ENCODE measurements around the gene EGFR.
"Not testable (repeated sequence)": the region's sequence is repeated elsewhere in the genome, so short reads cannot be mapped to it uniquely, and the experiment has no call there.

EGFR gene

GRCh38 chr7:55147736-55148135, 128.9 kb downstream of the EGFR start:
- no peak for DNase-seq (ENCODE audit: low read depth)

DNA sequence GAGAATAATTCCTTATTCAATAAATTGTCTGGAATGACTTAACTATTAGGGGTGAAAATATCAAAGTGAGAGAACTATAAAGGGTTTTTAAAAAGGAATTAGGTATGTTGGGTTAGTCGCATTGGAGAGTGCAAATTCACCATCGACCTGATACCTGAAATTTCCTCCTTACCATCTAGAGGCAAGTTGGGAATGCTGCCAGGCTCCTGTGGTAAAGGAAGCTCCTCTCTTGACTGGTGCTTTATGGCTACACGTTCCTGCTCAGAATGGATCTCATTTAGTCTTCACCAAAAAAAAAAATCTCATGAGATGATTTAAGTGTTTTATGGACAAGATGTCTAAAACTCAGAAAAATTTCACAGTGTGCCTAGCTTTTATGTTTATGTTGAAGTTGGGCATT, 129.8 kb downstream of the EGFR start:
- no peak for DNase-seq (ENCODE audit: low read depth)

DNA sequence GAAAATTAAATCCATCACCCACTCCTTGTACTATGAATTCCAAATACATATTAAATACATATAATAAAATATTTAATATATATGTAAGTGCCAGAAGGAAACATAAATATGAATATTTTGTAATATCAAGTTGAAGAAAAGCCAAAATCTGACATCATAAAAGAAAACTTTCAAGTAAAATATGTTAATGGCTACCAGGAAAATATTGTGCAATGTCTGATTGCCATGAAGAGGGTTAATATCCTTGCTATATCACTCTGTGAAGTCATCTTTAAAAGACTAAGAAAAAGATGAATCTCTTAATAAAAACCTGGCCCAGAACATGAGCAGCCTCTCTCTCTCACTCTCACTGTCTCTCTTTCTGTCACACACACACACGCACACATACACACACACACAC, 130.2 kb downstream of the EGFR start:
- no peak for DNase-seq (ENCODE audit: low read depth)

- DNase-seq (ENCODE audit: low read depth): no peak
These were observed 131.3 kb downstream of the EGFR start for GRCh38 chr7:55150166-55150565.

- DNase-seq (ENCODE audit: low read depth): no peak
These were observed 132.1 kb downstream of the EGFR start for GRCh38 chr7:55150709-55151451.

- DNase-seq (ENCODE audit: low read depth): no peak
These were observed 133.7 kb downstream of the EGFR start for GRCh38 chr7:55152516-55152915.

DNA sequence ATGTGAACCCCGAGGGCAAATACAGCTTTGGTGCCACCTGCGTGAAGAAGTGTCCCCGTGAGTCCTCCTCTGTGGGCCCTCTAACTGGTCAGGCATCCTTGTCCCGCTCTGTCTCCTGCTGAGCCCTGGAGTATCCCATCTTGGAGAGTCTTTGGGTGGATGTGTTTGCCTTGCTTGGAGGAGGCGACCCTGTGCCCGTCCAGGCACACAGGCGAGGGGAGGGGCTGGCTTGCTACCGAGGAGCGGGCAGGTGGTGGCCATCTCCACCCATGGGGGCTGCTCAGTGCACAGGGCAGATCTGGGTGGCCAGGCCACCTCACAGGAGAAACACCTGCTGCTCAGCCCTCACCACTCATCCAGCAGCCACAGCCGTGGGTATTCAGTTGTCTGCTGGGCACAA, 135.3 kb downstream of the EGFR start:
- no peak for DNase-seq (ENCODE audit: low read depth)

DNA sequence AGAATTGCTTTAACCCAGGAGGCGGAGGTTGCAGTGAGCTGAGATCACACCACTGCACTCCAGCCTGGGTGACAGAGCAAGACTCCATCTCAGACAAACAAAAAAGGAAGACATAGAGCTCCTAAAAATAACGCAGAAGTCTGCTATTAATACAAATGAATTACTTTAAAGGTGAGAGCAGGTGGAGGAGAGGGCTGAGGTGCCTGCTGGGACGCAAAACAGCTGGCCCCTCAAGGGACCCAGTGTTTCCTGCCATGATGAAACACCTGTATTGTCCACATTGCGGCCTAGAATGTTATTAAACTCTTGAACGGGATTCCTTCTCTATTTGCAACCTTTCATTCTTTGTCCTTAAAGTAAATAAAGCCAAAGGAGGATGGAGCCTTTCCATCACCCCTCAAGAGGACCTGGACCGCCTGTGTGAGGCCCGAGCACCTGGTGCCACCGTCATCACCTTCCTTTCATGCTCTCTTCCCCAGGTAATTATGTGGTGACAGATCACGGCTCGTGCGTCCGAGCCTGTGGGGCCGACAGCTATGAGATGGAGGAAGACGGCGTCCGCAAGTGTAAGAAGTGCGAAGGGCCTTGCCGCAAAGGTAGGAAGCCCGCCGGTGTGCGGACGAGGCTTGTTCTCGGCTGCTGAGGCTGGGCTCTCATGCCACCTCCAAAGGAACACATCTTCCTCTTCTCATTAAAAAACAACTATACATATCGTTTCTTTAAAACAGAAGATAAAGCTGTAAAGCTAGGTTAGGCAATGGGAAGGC, 136.7 kb downstream of the EGFR start:
- DNase-seq (ENCODE audit: low read depth): no peak

DNA sequence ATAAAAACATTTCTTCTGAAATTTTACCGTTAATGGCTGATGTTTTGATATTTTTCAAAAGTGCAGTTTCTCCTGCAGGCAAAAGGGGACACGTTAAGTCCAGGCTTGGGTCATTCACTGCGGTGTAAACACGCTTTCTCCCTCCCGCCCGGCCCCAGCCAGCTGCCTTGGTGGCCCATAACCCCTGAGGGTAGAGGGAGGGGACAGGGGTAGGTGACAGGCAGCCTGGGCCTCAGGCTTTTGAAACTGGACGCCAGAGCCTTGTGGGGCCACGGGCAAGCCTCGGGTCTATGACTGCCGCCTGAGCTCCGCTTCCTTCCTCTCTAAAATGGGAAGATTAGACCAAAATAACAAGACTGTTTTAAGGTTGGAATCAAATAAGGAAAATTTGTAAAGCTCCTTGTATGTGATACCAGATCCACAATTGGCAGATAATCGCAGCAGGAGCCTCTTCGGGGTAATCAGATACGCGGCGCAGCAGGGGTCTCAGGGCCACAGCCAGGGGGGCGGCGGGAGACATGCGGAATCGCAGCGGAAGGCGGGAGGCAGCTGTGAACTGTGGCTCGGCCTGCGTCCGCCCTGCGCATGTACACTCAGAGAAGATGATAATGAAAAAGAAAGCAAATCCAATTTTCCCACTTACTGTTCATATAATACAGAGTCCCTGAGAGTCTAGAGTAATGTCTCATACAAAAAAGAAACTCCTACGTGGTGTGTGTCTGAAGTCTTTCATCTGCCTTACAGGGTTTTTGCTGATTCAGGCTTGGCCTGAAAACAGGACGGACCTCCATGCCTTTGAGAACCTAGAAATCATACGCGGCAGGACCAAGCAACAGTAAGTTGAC, 138.3 kb downstream of the EGFR start:
- DNase-seq (ENCODE audit: low read depth): no peak

DNA sequence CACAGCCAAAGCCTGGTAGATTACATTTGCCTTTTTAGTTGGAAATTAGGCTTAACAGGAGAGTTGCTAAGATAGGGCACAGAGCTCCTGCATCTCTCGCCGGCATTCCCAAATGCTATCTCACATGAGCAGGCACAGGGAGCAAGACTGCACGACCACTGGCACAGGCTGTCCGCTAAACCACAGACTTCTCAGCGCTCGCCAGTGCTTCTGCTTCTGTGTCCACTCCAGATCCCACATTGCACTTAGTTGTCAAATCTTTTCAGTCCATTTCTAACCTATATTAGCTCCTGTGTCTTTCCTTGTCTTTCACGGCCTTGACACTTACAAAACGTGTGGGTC, 138.9 kb downstream of the EGFR start:
- no peak for DNase-seq (ENCODE audit: low read depth)

- DNase-seq (ENCODE audit: low read depth): no peak
These were observed 139.9 kb downstream of the EGFR start for GRCh38 chr7:55158541-55159382.

GRCh38 chr7:55160539-55160938, 141.7 kb downstream of the EGFR start:
- no peak for DNase-seq (ENCODE audit: low read depth)

DNA sequence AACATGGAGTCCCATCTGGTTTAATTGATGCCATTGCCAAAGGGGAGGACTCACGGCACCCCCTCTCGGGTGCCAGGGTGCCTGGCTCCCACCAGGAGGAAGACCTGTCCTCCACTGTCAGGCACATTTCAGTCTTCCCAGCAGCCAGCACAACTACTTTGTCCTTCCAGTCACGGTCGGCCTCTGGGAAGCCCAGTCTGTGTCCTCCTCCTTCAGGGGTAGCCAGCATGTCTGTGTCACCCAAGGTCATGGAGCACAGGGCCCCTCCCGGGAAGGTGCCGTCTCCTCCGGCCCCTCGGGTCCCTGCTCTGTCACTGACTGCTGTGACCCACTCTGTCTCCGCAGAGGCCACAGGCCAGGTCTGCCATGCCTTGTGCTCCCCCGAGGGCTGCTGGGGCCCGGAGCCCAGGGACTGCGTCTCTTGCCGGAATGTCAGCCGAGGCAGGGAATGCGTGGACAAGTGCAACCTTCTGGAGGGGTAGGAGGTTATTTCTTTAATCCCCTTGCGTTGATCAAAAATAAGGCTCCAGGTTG, 142.4 kb downstream of the EGFR start:
- DNase-seq (ENCODE audit: low read depth): no peak

GRCh38 chr7:55162476-55162875, 143.7 kb downstream of the EGFR start:
- no peak for DNase-seq (ENCODE audit: low read depth)

DNA sequence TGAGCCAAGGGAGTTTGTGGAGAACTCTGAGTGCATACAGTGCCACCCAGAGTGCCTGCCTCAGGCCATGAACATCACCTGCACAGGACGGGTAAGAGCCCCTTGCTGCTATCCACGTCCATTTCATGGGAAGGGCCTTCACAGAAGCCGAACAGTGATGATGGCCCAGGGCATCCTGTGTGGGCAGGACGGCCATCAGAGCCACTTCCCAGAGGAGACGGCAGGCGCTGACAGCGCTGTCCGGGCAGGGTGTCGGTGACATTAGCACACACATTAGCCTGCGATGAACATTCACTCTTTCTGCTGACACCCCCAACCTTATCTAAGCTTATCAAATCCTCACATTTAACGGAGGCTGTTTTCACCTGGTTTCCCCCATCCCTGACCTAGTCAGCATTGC, 144.9 kb downstream of the EGFR start:
- no peak for DNase-seq (ENCODE audit: low read depth)

DNA sequence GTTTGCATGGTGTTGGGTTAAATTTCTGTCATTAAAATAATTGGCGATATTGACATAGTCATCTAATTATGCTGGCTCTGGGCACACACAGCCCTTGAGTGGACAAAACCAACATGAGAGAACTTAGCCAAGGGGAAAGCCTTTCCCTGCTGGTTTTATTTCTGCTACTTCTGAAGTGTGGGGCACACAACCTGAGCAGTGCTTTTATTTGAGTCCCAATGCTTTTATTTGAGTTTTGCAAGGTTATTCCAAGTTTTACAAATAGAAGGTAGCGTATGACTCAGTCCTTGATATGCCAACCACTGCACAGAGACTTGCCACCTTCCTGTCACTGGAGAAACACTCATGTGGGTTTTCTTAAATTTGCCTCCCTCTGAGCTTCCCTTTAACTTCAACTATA, 145.7 kb downstream of the EGFR start:
- DNase-seq (ENCODE audit: low read depth): no peak

GRCh38 chr7:55165176-55165861, 146.5 kb downstream of the EGFR start:
- no peak for DNase-seq (ENCODE audit: low read depth)

DNA sequence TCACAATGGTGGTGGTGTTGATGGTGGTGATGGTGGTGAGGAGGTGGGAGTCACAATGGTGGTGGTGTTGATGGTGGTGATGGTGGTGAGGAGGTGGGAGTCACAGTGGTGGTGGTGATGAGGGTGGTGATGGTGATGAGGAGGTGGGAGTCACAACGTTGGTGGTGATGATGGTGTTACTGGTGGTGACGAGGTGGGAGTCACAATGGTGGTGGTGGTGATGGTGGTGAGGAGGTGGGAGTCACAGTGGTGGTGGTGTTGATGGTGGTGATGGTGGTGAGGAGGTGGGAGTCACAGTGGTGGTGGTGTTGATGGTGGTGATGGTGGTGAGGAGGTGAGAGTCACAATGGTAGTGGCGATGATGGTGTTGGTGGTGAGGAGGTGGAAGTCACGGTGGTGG, 148.5 kb downstream of the EGFR start:
- DNase-seq (ENCODE audit: low read depth): not testable (repeated sequence)

DNA sequence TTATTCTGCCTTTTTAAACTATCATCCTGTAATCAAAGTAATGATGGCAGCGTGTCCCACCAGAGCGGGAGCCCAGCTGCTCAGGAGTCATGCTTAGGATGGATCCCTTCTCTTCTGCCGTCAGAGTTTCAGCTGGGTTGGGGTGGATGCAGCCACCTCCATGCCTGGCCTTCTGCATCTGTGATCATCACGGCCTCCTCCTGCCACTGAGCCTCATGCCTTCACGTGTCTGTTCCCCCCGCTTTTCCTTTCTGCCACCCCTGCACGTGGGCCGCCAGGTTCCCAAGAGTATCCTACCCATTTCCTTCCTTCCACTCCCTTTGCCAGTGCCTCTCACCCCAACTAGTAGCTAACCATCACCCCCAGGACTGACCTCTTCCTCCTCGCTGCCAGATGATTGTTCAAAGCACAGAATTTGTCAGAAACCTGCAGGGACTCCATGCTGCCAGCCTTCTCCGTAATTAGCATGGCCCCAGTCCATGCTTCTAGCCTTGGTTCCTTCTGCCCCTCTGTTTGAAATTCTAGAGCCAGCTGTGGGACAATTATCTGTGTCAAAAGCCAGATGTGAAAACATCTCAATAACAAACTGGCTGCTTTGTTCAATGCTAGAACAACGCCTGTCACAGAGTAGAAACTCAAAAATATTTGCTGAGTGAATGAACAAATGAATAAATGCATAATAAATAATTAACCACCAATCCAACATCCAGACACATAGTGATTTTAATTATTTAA, 151.7 kb downstream of the EGFR start:
- DNase-seq (ENCODE audit: low read depth): no peak

DNA sequence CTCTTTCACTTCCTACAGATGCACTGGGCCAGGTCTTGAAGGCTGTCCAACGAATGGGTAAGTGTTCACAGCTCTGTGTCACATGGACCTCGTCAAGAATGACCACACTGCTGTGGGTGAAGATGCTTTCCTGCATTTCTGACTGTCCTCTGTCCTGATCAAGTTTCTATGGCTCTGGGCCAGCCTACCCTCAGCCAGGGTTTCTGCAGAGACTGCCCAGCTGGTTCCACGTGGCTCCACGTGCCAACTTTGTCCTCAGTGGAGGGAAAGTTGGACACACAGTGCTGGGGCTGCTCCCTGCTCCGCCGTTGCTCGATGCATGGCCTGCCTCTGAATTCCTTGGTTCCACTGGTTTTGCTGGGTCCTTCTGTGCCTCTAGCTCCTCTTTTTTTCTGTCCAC, 152.3 kb downstream of the EGFR start:
- no peak for DNase-seq (ENCODE audit: low read depth)
